ENCODE data around the gene TMEM121.
A peak's percentile ranks its signal among the peaks of the same experiment; 100 is the strongest.

Gene TMEM121

DNA sequence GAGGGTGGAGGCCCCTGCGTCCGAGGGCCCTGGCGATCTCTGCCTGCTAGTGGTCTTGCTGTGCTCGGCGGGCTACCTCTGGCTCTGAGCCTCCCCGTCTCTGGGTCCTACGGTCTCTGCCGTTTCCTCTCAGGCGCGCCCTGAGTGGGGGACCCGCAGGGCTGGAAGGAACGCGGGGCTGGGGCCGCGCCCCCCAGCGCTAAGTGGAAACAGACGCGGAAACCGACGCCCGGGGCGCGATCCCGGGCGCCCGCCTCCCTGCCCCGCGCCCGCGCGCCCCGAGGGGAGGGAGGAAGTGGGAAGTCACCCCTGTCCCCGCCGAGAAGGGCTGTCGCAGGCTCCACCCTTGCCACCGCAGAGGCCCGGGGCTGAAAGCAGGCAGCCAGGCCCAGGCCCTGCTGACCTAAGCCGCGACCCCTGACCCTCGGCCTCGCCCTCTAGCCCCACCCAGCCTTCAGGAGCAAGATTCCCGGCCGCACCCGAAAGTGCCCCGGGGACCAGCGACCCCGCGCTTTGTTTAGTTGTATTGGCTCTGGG is 38.9 kb upstream of the TMEM121 start:
- peak; percentile 80 for DNase-seq

GRCh38 chr14:105487986-105488777 is 38.2 kb upstream of the TMEM121 start:
- peak; percentile 44 for DNase-seq

GRCh38 chr14:105488781-105489541 is 37.4 kb upstream of the TMEM121 start:
- no peak for DNase-seq

DNA sequence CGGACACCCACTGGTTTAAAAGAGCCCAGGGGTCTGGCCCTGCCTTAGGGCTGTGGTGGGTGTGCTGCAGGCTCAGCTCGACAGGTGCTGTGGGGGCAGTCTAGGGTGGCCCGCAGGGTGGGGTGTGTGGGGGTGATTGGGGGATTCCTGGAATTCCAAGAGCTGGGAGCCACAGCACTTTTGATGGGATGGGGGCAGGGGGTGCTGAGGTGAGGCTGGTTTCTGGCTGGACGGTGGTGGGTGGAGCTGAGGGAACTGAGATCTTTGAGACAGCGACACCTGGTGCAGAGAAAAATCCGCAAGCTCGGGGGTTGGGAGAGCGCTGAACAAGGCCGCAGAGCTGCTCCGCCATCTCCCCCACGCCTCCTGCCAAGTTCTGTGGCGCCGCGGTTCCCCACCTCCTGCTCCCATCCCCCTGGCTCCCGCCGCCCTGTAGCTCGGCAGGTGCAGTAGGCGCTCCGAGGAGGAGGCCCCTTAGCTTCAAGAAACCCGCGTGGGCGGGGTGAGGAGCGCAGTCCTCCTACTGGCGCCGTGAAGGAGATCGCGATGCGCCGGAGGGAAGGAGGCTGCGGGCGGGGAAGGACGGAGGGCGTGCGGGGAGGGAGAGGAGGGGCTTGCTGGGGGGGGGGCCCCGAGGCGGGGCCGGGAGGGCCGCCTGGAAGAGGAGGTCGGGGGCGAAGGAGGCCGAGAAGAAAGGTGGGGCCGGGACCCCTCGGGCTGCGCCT is 36.7 kb upstream of the TMEM121 start:
- peak; percentile 91 for DNase-seq

DNA sequence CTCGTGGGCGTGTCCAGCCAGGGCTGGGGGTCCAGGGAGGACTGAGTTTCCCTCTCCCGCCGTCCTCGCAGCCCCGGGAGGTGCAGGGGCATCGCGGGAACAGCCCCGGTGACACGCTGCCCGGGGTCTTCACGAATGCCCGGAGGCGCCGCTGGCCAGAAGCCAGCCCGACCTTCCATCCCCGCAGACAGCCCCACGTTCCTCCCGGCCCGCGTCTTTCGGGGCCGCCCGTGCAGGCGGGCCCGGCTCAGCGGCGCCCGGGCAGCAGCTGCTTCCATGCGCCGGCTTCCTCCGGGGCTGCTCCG is 36.2 kb upstream of the TMEM121 start:
- DNase-seq = no peak

- DNase-seq = peak; percentile 99
These were observed 35.6 kb upstream of the TMEM121 start, which contains the start of gene TEDC1 for GRCh38 chr14:105490572-105491365. TSS of gene TEDC1 (plus strand) at chr14:105491246. CDS start at chr14:105491376, 130 bp downstream.

GRCh38 chr14:105491366-105491973 is 34.9 kb upstream of the TMEM121 start:
- DNase-seq = peak; percentile 73

- no peak for DNase-seq
These were observed 34.1 kb upstream of the TMEM121 start for GRCh38 chr14:105492031-105492970.

DNA sequence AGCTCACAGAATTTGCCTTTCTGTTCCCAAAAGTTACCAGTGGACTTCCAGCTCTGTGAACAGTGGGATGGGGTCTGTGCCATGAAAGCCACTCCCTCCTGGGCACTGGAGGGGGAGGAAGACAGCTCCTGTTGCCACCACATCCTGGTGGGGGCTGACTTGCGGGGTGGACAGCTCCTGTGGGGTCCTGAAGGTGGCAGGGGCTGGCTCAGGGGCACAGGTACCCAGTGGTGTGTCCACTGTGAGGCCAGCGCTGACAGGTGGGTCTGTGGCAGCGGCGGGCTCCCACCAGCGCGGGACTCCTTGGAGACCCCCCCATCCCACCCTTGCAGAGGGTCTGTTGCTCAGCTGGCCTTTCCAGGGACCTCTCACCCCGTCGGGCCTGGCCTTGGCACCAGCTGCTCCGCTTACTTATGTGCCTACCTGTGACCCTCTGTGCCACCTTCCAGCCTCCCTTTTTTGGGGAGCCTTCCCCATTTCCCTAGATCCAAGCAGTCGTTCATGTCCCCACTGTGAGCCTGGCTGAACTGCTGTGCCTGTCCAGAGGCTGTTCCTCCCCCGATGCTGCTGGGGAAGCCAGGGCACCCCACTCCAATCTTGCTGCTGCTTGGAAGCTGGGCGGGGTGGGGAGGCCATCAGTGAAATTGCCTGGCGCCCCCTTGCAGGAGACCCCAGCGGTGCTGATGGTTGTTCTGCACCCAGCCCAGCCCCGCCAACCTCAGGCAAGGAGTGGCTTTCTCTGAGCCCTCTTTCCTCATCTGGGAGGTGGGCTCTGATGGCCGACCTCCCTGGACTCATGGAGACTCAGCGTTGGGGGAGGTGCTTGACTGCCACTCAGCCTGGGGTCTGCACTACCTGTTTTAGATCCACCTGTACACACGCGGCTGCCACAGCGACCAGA is 33.2 kb upstream of the TMEM121 start:
- no peak for DNase-seq

DNA sequence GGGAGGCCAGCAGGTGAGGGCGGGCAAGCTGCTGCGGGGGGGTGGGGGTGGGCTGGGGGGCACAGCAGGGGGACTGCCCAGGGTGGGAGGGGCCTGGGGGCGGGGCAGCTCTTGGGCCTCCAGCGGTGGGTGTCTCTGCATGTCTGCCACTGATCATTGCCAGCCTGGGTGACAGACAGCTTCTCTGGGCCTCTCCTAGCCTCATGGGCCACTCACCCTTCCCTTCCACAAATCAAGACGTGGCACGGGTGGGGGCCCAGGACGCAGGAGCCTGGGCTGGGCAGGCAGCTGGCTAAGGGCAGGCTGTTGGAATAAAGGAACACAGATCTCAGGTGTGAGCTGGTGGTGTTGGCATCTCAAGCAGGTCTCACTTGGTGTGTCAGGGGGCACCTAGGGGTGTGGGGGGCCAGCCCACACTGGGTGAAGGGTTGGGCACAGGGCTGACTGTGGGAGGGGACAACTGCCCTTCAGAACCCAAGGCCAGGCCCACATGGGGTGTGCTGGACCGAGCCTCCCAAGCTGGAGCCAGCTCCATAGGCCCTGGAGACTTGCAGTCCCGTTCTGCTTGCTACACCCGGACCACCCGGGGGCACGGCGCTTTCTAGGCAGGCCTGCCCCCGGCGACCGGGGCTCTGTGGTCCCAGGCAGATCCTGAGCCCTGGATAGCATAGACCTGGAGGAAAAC is 32.3 kb upstream of the TMEM121 start:
- no peak for DNase-seq

DNA sequence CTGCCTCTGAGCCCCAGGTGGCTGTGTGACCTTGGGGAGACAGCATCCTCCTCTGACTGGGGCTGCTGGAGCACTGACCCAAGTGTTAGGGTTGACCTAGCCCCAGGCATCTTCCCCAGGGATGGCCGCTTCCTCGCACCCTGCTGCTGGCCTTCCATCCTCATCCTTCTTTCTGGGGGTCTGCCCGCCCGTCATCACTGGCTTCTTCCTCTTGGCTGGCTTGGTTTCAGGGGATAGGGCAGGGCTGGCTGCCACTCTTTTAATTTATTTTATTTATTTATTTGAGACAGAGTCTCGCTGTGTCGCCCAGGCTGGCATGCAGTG is 31.8 kb upstream of the TMEM121 start:
- no peak for DNase-seq

- no peak for DNase-seq
These were observed 31.0 kb upstream of the TMEM121 start for GRCh38 chr14:105495101-105495989.

- no peak for DNase-seq
These were observed 30.2 kb upstream of the TMEM121 start for GRCh38 chr14:105495990-105496830.

GRCh38 chr14:105496831-105497591 is 29.4 kb upstream of the TMEM121 start:
- DNase-seq = no peak

DNA sequence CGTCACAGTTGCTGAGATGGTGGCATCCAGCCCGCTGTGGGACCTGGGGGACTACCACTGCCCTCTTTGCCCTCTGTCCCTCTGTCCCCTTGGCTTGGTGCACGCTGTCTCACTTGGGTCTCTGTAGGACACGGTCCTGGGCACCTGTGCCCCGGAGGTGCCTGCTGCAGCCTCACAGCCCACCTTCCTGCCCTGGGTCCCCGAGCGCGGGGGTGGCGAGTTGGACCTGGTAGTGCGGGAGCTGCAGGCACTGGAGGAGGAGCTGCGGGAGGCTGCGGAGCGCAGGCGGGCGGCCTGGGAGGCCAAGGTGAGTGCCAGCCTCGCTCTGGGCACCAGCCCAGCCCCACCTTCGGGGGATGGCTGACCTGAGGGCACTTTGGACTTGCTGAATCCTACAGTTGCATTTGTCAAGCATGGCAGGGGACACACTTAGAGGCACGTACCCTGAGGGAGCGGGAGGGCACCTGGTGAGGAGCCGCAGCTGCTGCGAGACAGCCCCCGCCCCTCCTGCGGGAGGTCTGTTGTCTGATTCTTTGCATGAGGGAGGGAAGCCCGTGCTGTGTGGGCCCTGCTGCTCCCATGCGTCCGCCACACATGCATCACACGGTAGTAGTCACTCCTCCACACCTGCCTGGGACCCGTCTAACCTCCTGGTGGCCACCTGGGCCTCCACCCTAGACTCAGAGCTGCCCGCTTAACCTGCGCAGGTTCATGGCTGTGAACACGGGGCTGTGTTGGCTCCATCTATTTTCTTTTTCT is 28.5 kb upstream of the TMEM121 start:
- DNase-seq = no peak
